Cardiac fibroblast (primary cell): Measurements from ENCODE around the gene ST6GALNAC4.

Experiments used
- DNase-seq, 2 donors: peaks; one replicate each; pipeline versions ENCODE4 v3.0.0 to v3.0.0-alpha.2; 2010; ENCODE audit warnings: low read depth in 2 of 2
- H3K4me3 ChIP-seq, 2 donors: replicated peaks in 1 of 2; 1 replicate in 1 of 2; 2 replicates in 1 of 2; pipeline ENCODE4 v1.5.1; 2011; ENCODE audit warnings: low read depth in 2 of 2, low read length in 2 of 2, mild to moderate bottlenecking in 2 of 2, moderate library complexity in 1 of 2
- TF ChIP-seq, protein P1 (sequence below): IDR thresholded peaks from one replicate; pipeline ENCODE4 v1.5.1; 2011; ENCODE audit warnings: low read depth, mild to moderate bottlenecking, low read length, inconsistent platforms

ST6GALNAC4 gene

DNA sequence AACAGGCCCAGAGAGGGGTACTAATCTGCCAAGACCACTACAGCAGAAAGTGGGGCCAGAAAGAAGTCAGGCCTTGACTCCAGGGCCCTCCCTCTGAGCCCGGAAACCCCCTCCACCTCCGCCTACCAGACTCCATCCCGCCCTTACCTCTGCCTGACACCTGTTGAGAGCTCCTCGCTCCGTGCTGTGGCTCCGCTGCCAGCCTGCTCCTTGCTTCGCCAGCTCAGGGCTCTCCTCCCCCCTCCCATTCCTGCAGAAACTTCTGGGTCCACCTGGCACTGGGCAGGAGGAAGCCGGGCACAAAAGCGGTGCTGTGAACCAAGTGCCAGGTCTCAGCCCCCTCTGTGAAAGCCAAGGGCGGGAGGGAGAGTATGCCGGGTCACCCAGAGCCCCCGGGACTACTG lies 11.1 kb downstream of the ST6GALNAC4 start:
- H3K4me3 ChIP-seq: no peak overlapping the region
- TF ChIP-seq, protein P1, sequence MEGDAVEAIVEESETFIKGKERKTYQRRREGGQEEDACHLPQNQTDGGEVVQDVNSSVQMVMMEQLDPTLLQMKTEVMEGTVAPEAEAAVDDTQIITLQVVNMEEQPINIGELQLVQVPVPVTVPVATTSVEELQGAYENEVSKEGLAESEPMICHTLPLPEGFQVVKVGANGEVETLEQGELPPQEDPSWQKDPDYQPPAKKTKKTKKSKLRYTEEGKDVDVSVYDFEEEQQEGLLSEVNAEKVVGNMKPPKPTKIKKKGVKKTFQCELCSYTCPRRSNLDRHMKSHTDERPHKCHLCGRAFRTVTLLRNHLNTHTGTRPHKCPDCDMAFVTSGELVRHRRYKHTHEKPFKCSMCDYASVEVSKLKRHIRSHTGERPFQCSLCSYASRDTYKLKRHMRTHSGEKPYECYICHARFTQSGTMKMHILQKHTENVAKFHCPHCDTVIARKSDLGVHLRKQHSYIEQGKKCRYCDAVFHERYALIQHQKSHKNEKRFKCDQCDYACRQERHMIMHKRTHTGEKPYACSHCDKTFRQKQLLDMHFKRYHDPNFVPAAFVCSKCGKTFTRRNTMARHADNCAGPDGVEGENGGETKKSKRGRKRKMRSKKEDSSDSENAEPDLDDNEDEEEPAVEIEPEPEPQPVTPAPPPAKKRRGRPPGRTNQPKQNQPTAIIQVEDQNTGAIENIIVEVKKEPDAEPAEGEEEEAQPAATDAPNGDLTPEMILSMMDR: no peak
- DNase-seq: no peak

DNA sequence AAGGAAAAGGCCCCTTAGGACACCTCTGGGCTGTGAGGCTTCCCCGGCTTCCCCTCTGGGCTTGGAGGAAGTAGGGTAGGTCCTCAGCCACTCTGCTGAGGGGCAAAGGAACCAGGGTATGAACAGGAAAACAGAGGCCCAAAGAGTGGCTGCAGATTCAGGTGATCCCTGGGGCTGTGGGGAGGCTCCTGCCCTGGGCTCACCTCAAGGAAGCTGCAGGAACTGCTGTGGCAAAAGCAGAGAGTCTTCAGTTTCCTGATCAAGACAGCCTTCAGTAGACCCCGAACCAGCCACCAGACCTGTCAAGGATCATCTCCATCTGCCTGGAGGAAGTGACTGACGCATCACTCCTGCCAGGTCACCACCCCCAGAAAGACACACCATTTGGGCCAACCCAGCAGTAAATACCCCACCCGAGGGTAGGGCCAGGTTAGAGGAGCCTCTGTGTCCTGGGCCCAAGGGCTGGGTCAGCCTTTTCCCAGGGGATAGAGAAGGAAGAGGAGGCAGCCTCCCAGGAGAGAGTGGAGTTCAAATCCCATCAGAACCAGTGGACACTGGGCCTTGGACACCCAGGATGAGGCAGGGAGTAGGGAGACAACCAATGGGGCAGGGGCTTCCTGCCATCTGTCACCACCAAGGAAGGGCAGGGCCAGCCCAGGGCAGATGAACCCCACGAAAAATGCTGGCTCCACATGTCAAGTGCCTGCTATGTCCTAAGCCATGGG lies 11.7 kb downstream of the ST6GALNAC4 start:
- H3K4me3 ChIP-seq: no peak overlapping the region
- TF ChIP-seq, protein P1: no peak
- DNase-seq: no peak

DNA sequence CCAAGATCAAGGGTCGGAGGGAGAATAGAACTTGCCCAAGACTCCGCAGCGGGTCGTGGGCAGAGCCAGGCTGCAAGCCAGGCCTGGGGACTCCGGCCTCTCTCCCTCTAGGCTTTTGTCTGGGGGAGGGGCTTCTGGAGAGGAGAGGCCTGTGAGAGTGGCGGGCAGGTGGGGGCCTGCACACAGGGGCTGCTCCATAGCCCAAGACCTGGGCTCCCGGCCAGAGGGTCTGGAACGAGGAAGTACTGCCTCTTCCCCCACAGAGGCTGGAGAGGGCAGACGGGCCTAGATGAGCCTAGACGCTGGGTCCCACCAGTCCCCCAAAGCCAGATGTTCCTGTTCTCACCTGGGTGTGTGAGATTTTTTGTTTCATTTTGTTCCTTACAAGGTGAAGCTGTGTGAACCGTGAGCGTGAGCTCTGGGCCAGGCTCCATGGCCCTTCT lies 12.3 kb downstream of the ST6GALNAC4 start:
- peak in 1 of 2 donors; percentile 44 for DNase-seq
- TF ChIP-seq, protein P1: no peak
- no peak overlapping the region for H3K4me3 ChIP-seq

DNA sequence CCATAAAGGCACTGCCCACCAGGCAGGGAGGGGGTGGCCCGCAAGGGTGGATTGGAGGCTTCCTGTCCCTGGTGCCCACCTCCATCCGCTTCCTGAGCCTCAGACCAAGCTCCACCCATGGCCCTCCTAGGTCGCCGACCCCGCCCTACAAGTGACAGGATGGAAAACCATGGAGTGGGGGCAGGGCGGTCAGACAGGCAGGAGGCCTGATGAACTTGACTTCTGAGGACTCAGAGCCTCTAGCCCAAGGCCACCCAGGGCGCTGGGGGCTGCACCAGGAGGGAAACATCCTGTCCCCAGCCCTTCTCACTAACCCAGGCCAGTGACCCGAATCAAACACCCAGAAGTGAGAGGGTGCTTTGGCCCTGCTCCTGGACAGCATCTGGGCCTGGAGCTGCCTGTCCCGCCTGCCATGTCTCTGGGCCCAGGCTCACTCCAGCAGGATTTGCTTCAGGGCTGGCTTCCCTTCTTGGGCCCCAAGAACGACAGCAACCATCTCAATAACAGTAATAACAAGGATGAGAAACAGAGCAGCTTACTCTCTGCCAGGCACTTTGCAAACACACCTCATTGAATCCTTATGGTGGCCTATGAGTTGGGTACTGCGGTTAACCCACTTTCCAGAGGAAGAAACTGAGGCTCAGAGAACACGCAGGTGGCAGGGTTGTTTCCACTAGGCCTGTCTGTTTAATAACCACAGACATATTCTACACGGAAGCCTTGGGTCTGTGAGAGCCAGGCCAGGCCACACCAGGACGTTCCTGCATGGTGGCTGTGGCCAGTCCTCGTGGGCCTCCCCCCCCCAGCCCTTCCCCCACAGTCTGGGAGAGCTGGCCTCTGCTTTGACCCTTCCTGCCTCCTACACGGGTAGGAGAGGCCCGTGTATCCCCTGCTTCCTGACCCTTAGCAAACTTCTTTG lies 13.0 kb downstream of the ST6GALNAC4 start:
- H3K4me3 ChIP-seq: no peak overlapping the region
- TF ChIP-seq, protein P1: no peak
- peak in 1 of 2 donors; percentile 48 for DNase-seq

DNA sequence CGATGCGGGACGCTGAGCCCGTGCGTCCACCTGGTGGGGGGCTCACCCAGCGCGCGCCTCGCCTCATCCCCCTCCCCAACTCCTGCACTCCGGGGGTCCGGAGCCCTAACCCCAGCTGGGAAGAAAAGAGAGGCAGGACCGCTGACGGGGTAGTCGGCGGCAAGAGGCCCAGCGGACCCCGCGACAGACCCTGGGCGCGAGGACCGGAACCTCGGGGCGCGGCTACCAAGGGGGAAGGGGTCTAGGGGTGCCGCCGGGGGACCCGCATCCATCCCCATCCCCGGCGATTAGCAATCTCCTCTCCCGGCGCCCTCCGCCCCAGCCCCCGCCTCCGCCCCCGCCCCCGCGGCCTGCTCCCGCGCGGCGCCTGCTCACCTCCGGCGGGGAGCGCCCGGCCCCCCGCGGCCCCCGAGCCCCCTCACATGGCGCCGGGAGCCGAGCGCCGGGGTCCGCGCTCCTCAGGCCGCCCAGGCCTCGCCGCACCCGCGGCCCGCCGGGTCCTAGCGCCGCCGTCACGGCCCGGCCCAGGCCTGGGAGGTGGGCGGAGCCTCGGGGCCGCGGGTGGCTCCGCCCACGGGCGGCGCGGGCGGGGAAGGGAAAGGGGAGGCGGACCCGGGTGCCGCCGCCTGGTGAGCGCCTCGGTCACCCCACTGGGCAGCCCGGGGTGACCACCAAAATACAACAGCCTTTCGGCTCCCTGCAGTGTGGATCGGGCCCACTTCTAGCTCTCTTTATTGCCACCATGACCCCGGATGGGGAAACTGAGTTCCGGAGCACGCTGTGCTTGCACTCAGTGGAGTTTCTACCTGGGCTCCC lies 17.5 kb downstream of the ST6GALNAC4 start, which contains the start of gene ST6GALNAC6:
TSS of gene ST6GALNAC6 (minus strand) at position 476 of the 816 bp plus-strand sequence. CDS start 1,622 bp downstream, outside the sequence.
- DNase-seq: peak; percentile 63 to 88
- TF ChIP-seq, protein P1: no peak
- H3K4me3 ChIP-seq: peak within 1 kb of the TSS; percentile 92 to 94
